Vagina (tissue), 2 donors: ENCODE measurements around the gene PIGQ.

Source experiments
- CTCF ChIP-seq, 3 experiments: fragments of 450-650 bp in 2 of 3; fragments of 200-600 bp in 1 of 3; sonication (generic) in 1 of 3; IDR thresholded peaks; one replicate each; pipeline ENCODE4 v1.5.1; 2017 to 2019; ENCODE audit warnings: antibody characterized with exemption in 3 of 3, mild to moderate bottlenecking in 2 of 3, moderate library complexity in 2 of 3
- POLR2A ChIP-seq, 2 donors: fragments of 450-650 bp; IDR thresholded peaks; one replicate each; pipeline ENCODE4 v1.6.1; 2017; ENCODE audit warnings: antibody characterized with exemption in 2 of 2, mild to moderate bottlenecking in 2 of 2, moderate library complexity in 2 of 2
- POLR2AphosphoS5 ChIP-seq, 2 donors: sonication (generic); formaldehyde crosslinking; IDR thresholded peaks; one replicate each; pipeline ENCODE4 v1.9.0; 2017; ENCODE audit warnings: antibody characterized with exemption in 2 of 2, mild to moderate bottlenecking in 2 of 2, low read depth in 1 of 2; ENCODE audit not compliant: insufficient read depth in 1 of 2

- no peak for TF ChIP-seq CTCF (IDR thresholded peaks at IDR 0.05)
- no peak for TF ChIP-seq POLR2A (IDR thresholded peaks at IDR 0.05)
- TF ChIP-seq POLR2AphosphoS5 (IDR thresholded peaks at IDR 0.05; ENCODE audit: insufficient read depth in 1 of 2, low read depth in 1 of 2), result no peak
These were observed 3.3 kb downstream of the PIGQ start for GRCh38 chr16:572865-573650.
